GM18526 (cell line): ENCODE data around the gene DOCK2.

Source experiments
- POLR2A ChIP-seq: IDR thresholded peaks from 3 replicates; pipeline ENCODE4 v1.6.1; 2011; ENCODE audit not compliant: insufficient read length; ENCODE audit errors: extremely low read depth

Gene DOCK2

GRCh38 chr5:169656125-169656901, 19.2 kb downstream of the DOCK2 start:
- no peak for TF ChIP-seq POLR2A

GRCh38 chr5:169657127-169657526, 20.1 kb downstream of the DOCK2 start:
- TF ChIP-seq POLR2A = no peak

GRCh38 chr5:169663537-169663936, 26.5 kb downstream of the DOCK2 start:
- no peak for TF ChIP-seq POLR2A

GRCh38 chr5:169666365-169666764, 29.3 kb downstream of the DOCK2 start:
- TF ChIP-seq POLR2A = no peak

- TF ChIP-seq POLR2A = no peak
Observed at GRCh38 chr5:169667896-169668674, 31.0 kb downstream of the DOCK2 start.

GRCh38 chr5:169668732-169669131, 31.7 kb downstream of the DOCK2 start:
- no peak for TF ChIP-seq POLR2A

- TF ChIP-seq POLR2A = no peak
Observed at GRCh38 chr5:169670769-169671525, 33.9 kb downstream of the DOCK2 start.

- no peak for TF ChIP-seq POLR2A
Observed at GRCh38 chr5:169682026-169682425, 45.0 kb downstream of the DOCK2 start.

- TF ChIP-seq POLR2A = no peak
Observed at GRCh38 chr5:169686137-169686536, 49.1 kb downstream of the DOCK2 start.

GRCh38 chr5:169688106-169688505, 51.0 kb downstream of the DOCK2 start:
- TF ChIP-seq POLR2A = no peak

- no peak for TF ChIP-seq POLR2A
Observed at GRCh38 chr5:169691471-169691870, 54.4 kb downstream of the DOCK2 start.

- TF ChIP-seq POLR2A = no peak
Observed at GRCh38 chr5:169694091-169694625, 57.1 kb downstream of the DOCK2 start.

- TF ChIP-seq POLR2A = no peak
Observed at GRCh38 chr5:169695025-169695625, 58.0 kb downstream of the DOCK2 start.

GRCh38 chr5:169695919-169696490, 58.9 kb downstream of the DOCK2 start:
- no peak for TF ChIP-seq POLR2A

- TF ChIP-seq POLR2A = no peak
Observed at GRCh38 chr5:169696621-169697510, 59.8 kb downstream of the DOCK2 start.
